Ishikawa (cell line): ENCODE measurements around the gene ARHGAP44.

Experiments used
- CEBPB ChIP-seq: IDR thresholded peaks from 2 replicates; pipeline ENCODE4 v1.6.1; 2012
- CREB1 ChIP-seq: IDR thresholded peaks from 2 replicates; pipeline ENCODE4 v1.6.1; 2012; ENCODE audit warnings: low read depth
- EGR1 ChIP-seq: IDR thresholded peaks from 2 replicates; pipeline ENCODE4 v1.6.1; 2012
- EP300 ChIP-seq: IDR thresholded peaks from 2 replicates; pipeline ENCODE4 v1.6.1; 2012; ENCODE audit warnings: borderline replicate concordance
- FOXM1 ChIP-seq: IDR thresholded peaks from 2 replicates; pipeline ENCODE4 v1.6.1; 2012; ENCODE audit warnings: low read depth, borderline replicate concordance
- MAX ChIP-seq: IDR thresholded peaks from 2 replicates; pipeline ENCODE4 v1.6.1; 2012
- RAD21 ChIP-seq: IDR thresholded peaks from 2 replicates; pipeline ENCODE4 v1.6.1; 2012; ENCODE audit warnings: low read depth
- REST ChIP-seq: IDR thresholded peaks from 2 replicates; pipeline ENCODE4 v1.6.1; 2012; ENCODE audit warnings: low read depth, mild to moderate bottlenecking
- TAF1 ChIP-seq: IDR thresholded peaks from 2 replicates; pipeline ENCODE4 v1.6.1; 2012; ENCODE audit warnings: low read depth, mild to moderate bottlenecking
- TCF12 ChIP-seq: IDR thresholded peaks from 2 replicates; pipeline ENCODE4 v1.6.1; 2012; ENCODE audit warnings: low read depth
- TEAD4 ChIP-seq: IDR thresholded peaks from 2 replicates; pipeline ENCODE4 v1.6.1; 2012
- USF1 ChIP-seq: IDR thresholded peaks from 2 replicates; pipeline ENCODE4 v1.6.1; 2012
- YY1 ChIP-seq: IDR thresholded peaks from 2 replicates; pipeline ENCODE4 v1.6.1; 2012; ENCODE audit warnings: low read depth
- ZBTB7A ChIP-seq: IDR thresholded peaks from 2 replicates; pipeline ENCODE4 v1.6.1; 2012; ENCODE audit warnings: low read depth

- TF ChIP-seq MAX = no peak
- TF ChIP-seq RAD21 = no peak
- TF ChIP-seq USF1 = no peak
- no peak for TF ChIP-seq EP300
- TF ChIP-seq CREB1 = no peak
- TF ChIP-seq CEBPB = no peak
- no peak for TF ChIP-seq TEAD4
- no peak for TF ChIP-seq TAF1
- no peak for TF ChIP-seq EGR1
- TF ChIP-seq FOXM1 = no peak
- no peak for TF ChIP-seq REST
- no peak for TF ChIP-seq TCF12
- no peak for TF ChIP-seq YY1
- no peak for TF ChIP-seq ZBTB7A
Measured at GRCh38 chr17:13036751-13037150, 247.5 kb downstream of the ARHGAP44 start.
